ENCODE results near the gene LGALS9B.
"Not testable (repeated sequence)": the region's sequence is repeated elsewhere in the genome, so short reads cannot be mapped to it uniquely, and the experiment has no call there.

DNA sequence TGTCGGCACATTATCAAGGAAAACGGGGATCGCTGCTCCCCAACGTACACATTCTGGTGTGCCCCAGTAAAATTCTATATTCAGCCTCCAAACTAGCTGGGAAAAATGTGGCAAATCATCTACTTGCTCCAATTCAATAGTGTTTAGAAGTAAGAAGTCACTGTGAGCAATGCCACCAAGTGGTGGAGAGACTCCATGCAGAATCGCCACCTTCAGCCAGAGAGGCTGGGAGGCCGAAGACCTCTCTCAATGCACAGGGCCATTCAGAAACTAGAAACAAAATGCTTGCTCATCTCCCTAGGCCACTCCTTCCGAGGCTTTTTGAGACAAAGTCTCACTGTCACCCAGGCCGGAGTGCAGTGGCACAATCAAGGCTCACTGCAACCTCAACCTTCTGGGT lies 48.5 kb downstream of the LGALS9B start:
- TF ChIP-seq TCF7L2, POLR2AphosphoS5 (IDR thresholded peaks at IDR 0.05; ENCODE audit: low read depth, low read length): not testable (repeated sequence)
- TF ChIP-seq, protein P1, sequence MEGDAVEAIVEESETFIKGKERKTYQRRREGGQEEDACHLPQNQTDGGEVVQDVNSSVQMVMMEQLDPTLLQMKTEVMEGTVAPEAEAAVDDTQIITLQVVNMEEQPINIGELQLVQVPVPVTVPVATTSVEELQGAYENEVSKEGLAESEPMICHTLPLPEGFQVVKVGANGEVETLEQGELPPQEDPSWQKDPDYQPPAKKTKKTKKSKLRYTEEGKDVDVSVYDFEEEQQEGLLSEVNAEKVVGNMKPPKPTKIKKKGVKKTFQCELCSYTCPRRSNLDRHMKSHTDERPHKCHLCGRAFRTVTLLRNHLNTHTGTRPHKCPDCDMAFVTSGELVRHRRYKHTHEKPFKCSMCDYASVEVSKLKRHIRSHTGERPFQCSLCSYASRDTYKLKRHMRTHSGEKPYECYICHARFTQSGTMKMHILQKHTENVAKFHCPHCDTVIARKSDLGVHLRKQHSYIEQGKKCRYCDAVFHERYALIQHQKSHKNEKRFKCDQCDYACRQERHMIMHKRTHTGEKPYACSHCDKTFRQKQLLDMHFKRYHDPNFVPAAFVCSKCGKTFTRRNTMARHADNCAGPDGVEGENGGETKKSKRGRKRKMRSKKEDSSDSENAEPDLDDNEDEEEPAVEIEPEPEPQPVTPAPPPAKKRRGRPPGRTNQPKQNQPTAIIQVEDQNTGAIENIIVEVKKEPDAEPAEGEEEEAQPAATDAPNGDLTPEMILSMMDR (IDR thresholded peaks at IDR 0.05): peak; percentile 24
- TF ChIP-seq, protein P2, sequence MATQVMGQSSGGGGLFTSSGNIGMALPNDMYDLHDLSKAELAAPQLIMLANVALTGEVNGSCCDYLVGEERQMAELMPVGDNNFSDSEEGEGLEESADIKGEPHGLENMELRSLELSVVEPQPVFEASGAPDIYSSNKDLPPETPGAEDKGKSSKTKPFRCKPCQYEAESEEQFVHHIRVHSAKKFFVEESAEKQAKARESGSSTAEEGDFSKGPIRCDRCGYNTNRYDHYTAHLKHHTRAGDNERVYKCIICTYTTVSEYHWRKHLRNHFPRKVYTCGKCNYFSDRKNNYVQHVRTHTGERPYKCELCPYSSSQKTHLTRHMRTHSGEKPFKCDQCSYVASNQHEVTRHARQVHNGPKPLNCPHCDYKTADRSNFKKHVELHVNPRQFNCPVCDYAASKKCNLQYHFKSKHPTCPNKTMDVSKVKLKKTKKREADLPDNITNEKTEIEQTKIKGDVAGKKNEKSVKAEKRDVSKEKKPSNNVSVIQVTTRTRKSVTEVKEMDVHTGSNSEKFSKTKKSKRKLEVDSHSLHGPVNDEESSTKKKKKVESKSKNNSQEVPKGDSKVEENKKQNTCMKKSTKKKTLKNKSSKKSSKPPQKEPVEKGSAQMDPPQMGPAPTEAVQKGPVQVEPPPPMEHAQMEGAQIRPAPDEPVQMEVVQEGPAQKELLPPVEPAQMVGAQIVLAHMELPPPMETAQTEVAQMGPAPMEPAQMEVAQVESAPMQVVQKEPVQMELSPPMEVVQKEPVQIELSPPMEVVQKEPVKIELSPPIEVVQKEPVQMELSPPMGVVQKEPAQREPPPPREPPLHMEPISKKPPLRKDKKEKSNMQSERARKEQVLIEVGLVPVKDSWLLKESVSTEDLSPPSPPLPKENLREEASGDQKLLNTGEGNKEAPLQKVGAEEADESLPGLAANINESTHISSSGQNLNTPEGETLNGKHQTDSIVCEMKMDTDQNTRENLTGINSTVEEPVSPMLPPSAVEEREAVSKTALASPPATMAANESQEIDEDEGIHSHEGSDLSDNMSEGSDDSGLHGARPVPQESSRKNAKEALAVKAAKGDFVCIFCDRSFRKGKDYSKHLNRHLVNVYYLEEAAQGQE (IDR thresholded peaks at IDR 0.05; ENCODE audit: insufficient read depth in 1 of 2, low read depth in 2 of 2, low read length in 1 of 2): not testable (repeated sequence)

Data from Panc1 (cell line).